ENCODE results near the gene CELF2.

CELF2 gene

DNA sequence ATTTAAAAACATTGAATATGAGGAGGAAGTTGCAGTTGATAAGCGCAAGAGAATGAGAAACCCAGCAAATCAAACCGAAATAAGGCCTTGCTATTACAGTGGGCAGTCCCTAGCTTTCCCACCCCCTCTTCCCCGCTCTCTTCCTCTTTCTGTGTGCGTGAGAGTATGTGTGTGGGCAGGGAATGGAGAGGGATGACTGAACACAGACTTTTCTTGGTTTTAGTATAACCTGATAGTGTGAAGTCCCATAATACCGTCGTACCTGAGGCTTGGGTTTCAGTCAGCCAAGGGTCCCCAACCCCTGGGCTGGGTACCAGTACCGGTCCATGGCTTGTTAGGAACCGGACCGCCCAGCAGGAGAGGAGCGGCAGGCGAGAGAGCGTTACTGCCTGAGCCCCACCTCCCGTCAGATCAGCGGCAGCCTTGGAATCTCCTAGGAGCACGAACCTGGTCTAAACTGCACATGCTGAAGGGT is 255.3 kb downstream of the CELF2 start:
- H3K36me3 Mint-ChIP-seq (ENCODE audit: low read depth) = no peaks in the 10 kb centered on the region
- H3K9me3 Mint-ChIP-seq = no peaks in the 10 kb centered on the region
- TF ChIP-seq, protein P1, sequence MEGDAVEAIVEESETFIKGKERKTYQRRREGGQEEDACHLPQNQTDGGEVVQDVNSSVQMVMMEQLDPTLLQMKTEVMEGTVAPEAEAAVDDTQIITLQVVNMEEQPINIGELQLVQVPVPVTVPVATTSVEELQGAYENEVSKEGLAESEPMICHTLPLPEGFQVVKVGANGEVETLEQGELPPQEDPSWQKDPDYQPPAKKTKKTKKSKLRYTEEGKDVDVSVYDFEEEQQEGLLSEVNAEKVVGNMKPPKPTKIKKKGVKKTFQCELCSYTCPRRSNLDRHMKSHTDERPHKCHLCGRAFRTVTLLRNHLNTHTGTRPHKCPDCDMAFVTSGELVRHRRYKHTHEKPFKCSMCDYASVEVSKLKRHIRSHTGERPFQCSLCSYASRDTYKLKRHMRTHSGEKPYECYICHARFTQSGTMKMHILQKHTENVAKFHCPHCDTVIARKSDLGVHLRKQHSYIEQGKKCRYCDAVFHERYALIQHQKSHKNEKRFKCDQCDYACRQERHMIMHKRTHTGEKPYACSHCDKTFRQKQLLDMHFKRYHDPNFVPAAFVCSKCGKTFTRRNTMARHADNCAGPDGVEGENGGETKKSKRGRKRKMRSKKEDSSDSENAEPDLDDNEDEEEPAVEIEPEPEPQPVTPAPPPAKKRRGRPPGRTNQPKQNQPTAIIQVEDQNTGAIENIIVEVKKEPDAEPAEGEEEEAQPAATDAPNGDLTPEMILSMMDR (IDR thresholded peaks at IDR 0.05) = no peak
- no peak for DNase-seq
- peaks cover 66% of the 10 kb centered on the region for H3K4me1 Mint-ChIP-seq
- no peak overlapping the region for H3K4me3 Mint-ChIP-seq
- no peak overlapping the region for H3K27ac Mint-ChIP-seq
- H3K27me3 Mint-ChIP-seq (ENCODE audit: low read depth, poor library complexity) = peaks cover 66% of the 10 kb centered on the region

DNA sequence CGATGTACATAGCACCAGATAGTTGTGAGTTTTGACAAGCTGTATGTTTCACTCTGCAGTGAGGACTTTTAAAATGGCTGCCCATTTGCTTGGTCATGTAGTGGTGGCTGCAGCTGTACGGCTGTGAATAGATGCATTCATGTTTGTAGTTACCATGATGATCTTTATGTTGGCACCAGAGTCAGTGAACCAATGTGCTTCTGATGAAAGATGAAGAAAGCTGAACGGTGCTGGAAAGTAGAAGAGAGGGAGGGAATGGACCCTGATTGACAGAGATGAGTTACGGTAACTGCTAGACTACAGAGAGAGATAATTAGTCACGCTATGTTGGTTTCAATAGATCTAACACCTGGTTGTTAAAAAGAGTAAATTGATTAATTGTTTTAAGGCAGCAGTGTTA is 256.8 kb downstream of the CELF2 start:
- H3K36me3 Mint-ChIP-seq (ENCODE audit: low read depth) = peaks cover 3% of the 10 kb centered on the region
- peaks cover 75% of the 10 kb centered on the region for H3K4me1 Mint-ChIP-seq

DNA sequence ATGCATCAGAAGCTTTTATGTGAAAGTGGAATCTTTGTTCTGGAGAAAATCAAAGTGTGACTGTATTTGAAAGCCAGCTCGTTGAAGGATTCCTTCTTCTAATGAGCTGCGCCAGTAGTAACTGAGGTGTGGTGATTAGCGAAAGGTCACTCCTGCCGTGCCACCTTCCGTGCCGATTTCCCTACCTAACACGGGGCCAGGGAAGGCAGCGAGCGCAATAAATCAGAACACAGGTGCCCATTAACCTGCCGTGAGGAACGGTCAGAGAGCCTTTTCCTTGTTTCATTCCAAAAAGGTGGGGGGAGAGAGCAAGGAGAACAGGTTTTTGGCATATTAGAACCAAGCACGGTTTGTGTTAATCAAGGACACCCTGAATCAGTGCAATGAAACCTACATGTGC is 258.0 kb downstream of the CELF2 start:
- Mint-ChIP-seq H3K9me3 (no peaks in the 10 kb centered on the region), H3K4me1 (peaks cover 66% of the 10 kb centered on the region), H3K27ac (no peak overlapping the region), H3K27me3 (ENCODE audit: low read depth, poor library complexity) (peaks cover 69% of the 10 kb centered on the region), H3K4me3 (no peak overlapping the region), H3K36me3 (ENCODE audit: low read depth) (peaks cover 7% of the 10 kb centered on the region)
- TF ChIP-seq, protein P1 (IDR thresholded peaks at IDR 0.05) = no peak
- DNase-seq = no peak

More for the DNA sequence above, 256.8 kb downstream of the CELF2 start:
- peak overlapping the region; percentile 31 for H3K4me3 Mint-ChIP-seq
- peaks cover 71% of the 10 kb centered on the region for H3K27me3 Mint-ChIP-seq (ENCODE audit: low read depth, poor library complexity)
- H3K9me3 Mint-ChIP-seq = no peaks in the 10 kb centered on the region
- no peak overlapping the region for H3K27ac Mint-ChIP-seq
- no peak for DNase-seq
- TF ChIP-seq, protein P1 (IDR thresholded peaks at IDR 0.05) = no peak

DNA sequence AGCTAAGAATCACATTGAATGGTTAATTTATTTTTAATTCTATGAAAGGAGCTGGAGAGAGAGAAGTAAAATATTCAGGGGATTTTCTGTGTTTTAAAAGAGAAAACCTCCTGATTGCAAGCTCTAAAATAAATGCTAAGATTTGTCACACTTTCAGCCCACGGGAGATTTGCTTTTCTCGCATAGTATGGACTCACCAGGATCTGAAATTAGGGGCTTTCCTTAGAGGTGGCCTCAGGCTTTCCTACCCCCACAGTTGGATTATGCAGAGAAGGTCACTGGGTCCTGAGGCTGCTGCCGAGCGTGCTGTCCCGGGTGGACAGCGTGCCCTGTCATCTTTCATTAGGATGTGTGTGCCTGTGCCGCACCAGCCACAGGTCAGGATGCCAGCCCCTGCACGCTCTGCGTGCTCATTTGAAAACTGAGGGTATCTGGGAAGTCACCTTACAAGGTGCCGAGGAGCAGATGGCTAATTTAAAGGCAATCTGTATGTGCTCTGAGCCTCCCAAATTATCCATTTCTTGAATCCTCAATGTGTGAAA is 258.8 kb downstream of the CELF2 start:
- peaks cover 7% of the 10 kb centered on the region for H3K36me3 Mint-ChIP-seq (ENCODE audit: low read depth)
- DNase-seq = no peak
- H3K4me3 Mint-ChIP-seq = no peak overlapping the region
- peaks cover 64% of the 10 kb centered on the region for H3K27me3 Mint-ChIP-seq (ENCODE audit: low read depth, poor library complexity)
- no peak overlapping the region for H3K27ac Mint-ChIP-seq
- H3K9me3 Mint-ChIP-seq = peaks cover 7% of the 10 kb centered on the region
- H3K4me1 Mint-ChIP-seq = peaks cover 65% of the 10 kb centered on the region
- TF ChIP-seq, protein P1 (IDR thresholded peaks at IDR 0.05) = no peak

DNA sequence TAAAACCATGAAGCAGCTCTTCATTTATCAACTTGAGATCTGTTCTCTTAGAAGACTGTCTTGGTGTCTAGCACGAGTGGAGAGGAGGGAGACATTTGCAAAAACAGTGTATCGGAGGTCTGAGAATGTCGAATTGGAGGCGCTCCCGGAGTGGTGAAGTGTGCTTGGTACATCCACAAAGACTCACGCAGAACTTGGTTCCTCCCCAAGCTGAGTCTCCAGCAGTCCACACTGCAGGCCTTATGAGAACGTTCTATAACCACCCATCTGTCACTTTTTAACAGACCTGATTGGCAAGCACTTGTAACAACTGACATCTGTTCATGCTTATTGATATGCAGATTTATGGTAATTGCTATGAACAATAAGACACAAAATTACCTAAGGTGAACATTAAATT is 261.6 kb downstream of the CELF2 start:
- Mint-ChIP-seq H3K36me3 (ENCODE audit: low read depth) (peaks cover 7% of the 10 kb centered on the region), H3K4me3 (no peak overlapping the region), H3K9me3 (peaks cover 13% of the 10 kb centered on the region), H3K4me1 (peaks cover 45% of the 10 kb centered on the region), H3K27ac (no peak overlapping the region), H3K27me3 (ENCODE audit: low read depth, poor library complexity) (peaks cover 49% of the 10 kb centered on the region)
- no peak for DNase-seq
- TF ChIP-seq, protein P1 (IDR thresholded peaks at IDR 0.05) = no peak
